Stimulated activated CD4-positive, alpha-beta T cell treated with anti-CD3 and anti-CD28 coated beads, Interleukin-4, amount 100 ng/mL, for 1 hour (primary cell): Measurements from ENCODE around the gene NMUR2.

Experiments
- DNase-seq: peaks from one replicate; pipeline ENCODE4 v3.0.0-alpha.2; 2020

The NMUR2 gene, protein sequence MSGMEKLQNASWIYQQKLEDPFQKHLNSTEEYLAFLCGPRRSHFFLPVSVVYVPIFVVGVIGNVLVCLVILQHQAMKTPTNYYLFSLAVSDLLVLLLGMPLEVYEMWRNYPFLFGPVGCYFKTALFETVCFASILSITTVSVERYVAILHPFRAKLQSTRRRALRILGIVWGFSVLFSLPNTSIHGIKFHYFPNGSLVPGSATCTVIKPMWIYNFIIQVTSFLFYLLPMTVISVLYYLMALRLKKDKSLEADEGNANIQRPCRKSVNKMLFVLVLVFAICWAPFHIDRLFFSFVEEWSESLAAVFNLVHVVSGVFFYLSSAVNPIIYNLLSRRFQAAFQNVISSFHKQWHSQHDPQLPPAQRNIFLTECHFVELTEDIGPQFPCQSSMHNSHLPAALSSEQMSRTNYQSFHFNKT

DNA sequence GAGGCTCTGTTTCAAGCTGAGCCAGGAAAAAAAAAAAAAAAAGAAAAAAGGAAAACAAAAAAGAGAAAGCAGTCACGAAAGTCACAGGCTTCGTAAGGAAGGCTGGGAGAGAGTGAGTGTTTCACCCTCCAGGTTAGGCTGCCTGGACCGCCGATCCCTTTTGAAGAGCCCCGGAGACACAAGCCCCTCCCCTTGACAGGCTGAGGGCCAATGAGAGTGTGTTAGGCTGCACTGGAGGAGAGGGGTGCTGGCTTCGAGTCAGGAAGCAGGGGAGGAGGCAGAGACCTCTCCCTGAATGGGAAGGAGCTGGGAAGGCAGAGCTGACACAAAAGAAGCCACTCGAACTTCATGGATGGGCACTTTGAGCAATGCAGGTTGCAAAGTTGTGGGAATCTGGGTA is at the start of gene NMUR2:
TSS of gene NMUR2 (minus strand) at position 135 of the 400 bp plus-strand sequence. CDS start 166 bp downstream, outside the sequence.
- no peak for DNase-seq

- DNase-seq: no peak
Measured at GRCh38 chr5:152443935-152444334, 38.9 kb upstream of the NMUR2 start.

GRCh38 chr5:152439791-152440190 is 34.7 kb upstream of the NMUR2 start:
- DNase-seq: no peak

DNA sequence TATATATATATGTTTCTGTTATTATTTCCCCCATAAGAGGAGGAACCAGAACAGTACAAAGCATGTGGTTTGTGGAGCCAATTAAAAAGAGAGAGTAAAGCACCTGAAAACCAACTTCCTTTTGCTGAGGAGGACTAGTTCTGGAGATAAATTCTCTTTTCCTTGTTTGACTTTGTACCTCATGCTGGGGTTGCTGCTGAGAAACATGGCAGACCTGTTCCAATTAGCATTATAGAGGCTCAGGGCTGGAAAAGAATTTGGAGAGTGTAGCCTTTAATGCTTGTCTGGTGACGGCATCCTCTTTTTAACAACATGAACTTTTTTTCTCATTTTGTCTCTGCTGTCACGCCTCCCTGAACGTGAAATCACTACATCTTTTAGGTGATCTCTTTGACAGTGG is 32.8 kb upstream of the NMUR2 start:
- no peak for DNase-seq

DNA sequence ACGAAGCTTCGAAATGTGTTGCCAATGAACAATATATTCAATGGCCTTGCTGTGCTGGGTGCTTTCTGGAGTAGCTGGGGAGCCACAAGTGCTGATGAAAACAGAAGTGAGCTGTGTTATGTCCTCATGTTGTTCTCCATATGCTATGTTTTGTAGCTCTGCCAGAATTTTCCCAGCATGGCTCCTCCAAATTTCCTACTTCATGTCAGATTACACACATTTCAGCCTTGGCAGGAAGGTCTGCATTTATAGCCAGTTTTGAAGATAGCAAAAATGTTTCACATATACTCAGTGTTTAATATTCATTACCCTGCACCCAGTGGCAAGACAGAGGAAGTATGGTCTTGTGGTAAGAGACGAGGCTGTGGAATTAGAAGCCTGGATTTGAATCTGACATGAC is 22.6 kb upstream of the NMUR2 start:
- DNase-seq: no peak

GRCh38 chr5:152425083-152425482 is 20.0 kb upstream of the NMUR2 start:
- DNase-seq: no peak

GRCh38 chr5:152424501-152424900 is 19.4 kb upstream of the NMUR2 start:
- no peak for DNase-seq

DNA sequence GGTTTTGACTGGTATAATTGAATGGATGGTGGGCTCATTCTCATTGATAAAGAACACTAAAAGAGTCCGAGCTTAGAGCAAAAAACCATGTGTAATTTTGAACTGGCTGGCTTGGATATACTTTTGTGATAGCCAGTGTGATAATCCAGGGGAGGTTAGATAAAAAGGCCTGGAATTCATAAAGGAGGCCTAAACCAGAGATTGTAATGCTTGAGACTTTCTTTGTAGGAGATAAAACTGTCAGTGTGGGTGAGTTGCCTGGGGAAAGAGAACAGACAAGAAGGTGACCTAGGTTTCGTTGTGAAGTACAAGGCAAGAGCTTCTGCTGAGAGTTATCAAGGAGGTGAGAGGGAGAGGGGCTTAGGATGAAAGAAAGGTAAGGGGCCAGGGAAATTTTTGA is 17.0 kb upstream of the NMUR2 start:
- DNase-seq: no peak

- DNase-seq: no peak
Measured at GRCh38 chr5:152412129-152412528, 7.0 kb upstream of the NMUR2 start.

DNA sequence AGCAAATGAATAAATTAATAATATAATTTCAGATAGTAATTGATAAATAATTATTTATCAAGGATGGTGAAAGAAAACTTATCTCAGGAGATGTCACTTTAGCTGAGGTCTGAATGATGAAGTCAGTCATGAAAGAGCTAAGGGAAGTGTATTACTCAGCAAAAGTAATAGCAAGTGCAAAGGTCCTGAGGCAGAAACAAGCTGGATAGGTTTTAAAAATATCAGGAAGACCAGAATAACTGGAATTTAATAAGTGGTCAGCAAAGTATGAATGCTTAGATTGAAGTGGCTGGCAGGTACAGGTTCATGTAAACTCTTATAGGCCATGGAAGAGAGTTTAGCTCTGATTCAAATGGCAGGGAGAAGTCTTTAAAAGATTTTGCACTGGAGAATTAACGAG is 1.0 kb upstream of the NMUR2 start:
- DNase-seq: no peak

- DNase-seq: no peak
Measured at GRCh38 chr5:152404494-152404893, 585 bp downstream of the NMUR2 start.

DNA sequence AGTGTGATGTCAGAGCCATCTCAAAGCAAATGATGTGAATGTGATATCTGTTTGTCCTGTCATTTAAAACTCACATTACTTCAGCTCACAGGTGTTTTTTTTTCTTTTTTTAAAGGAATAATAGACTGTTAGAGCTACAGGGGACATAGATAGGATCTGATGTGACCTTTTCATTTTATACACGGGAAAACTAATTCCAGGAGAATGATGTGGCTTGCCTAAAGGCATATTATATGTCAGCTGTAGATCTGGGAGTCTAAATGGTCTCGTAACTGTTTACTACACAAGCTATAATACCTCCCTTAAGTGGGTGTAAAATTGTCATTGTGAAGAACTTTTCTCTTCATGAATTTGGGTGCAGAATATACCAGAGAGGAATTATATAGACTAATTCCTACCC is 2.0 kb downstream of the NMUR2 start:
- DNase-seq: no peak

- no peak for DNase-seq
Measured at GRCh38 chr5:152400846-152401245, 4.2 kb downstream of the NMUR2 start.

- DNase-seq: no peak
Measured at GRCh38 chr5:152397581-152397980, 7.5 kb downstream of the NMUR2 start.

- no peak for DNase-seq
Measured at GRCh38 chr5:152393441-152393840, 11.6 kb downstream of the NMUR2 start.

GRCh38 chr5:152389208-152389849 is 15.8 kb downstream of the NMUR2 start:
- no peak for DNase-seq

- no peak for DNase-seq
Measured at GRCh38 chr5:152388610-152389009, 16.5 kb downstream of the NMUR2 start.

GRCh38 chr5:152380415-152381123 is 24.5 kb downstream of the NMUR2 start:
- no peak for DNase-seq

DNA sequence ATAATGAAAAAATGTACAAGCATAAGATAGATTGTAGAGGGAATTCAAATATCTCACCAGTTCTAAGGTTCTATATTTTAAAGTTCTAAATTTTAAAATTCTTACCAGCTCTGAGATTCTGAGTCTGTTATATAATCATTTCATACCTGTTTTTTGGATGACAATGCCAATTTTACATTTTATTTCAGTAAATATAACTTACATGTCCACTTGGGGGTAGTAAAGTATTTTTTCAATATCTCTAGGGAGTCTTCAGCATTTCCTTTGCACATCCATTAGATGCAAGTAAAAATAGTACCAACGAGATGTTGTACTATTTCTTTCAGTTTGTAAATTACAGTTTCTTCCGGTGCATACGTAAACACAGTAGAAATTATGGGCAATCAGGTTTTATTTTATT is 25.7 kb downstream of the NMUR2 start:
- no peak for DNase-seq

- DNase-seq: no peak
Measured at GRCh38 chr5:152378730-152379129, 26.3 kb downstream of the NMUR2 start.

DNA sequence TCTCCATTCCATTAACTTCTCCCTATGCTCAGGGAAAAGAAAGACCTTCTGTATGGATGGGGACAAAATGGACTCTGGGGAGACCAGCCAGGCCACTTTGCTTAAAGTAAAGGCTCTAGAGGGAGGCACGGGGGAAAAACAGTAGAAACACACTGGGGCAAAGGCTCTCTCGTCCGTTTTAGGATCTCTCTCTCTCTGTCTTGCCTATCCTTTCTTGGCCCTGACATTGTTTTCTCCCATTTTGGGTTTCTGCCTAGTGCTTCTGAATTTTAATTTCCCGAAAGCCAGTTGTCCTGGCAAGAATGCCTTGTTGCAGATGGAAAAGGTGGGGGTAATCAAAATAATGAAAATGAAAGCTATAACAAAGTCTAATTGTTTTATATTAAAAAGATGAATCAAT is 28.2 kb downstream of the NMUR2 start:
- DNase-seq: no peak

DNA sequence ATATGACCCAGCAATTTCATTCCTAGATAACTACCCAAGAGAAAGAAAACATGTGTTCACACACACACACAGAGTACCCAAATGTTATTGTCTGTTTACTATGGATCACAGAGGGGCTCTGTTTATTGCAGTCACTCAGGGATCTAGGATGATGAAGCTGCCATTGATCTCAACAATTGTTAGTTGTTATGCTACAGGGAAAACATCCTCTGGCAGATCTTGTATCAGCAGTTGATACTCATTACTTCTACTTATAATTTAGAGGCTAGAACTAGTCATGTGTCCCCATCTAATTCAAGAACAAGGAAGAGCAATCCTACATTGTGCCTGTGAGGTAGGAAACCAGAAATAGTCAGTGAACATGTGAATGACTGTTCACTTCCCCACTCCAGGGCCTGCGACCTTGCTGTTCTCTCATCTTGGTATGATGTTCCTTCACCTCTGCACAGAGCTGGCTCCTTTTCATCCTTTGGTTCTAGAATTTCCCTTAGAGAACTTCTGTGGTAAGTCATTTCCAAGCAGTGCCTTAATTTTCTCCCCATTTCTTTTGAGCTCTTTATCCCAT is 30.3 kb downstream of the NMUR2 start:
- no peak for DNase-seq

GRCh38 chr5:152372875-152373274 is 32.2 kb downstream of the NMUR2 start:
- DNase-seq: no peak

DNA sequence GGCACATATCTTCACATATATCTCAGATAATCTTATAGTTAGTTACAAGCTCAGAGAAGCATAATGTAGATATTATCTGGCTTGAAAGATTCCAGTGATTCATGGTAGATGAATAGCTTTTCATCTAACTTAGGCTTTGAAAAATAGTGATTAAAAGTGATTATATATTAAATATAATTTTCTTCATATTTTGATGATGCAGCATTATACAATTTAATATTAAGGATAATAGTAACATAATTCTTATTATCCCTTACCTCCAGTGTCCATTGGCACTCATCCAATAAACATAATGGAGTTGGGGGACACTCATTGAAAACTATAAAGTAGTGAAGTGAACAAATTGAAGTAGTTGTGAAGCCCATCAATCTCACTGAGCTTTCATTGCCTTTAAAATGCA is 35.8 kb downstream of the NMUR2 start:
- DNase-seq: no peak
